T follicular helper cell (primary cell): ENCODE measurements around the gene IGFBP1.
"Not testable (repeated sequence)": the region's sequence is repeated elsewhere in the genome, so short reads cannot be mapped to it uniquely, and the experiment has no call there.

Experiments
- DNase-seq: peaks from one replicate; pipeline ENCODE4 v3.0.0-alpha.2; 2020; ENCODE audit warnings: low read depth
- total RNA-seq, 2 experiments: gene quantifications; one replicate each; lab custom pipeline; 2026; lab: John Stamatoyannopoulos, UW

IGFBP1 gene
- 0 reads per million in 2 experiments for total RNA-seq

GRCh38 chr7:45888185-45888992 is at the start of gene IGFBP1:
Gene IGFBP1, plus strand, starts transcription at chr7:45888488. Its CDS starts 165 bp downstream, at chr7:45888653.
- no peak for DNase-seq

- DNase-seq: not testable (repeated sequence)
Measured at GRCh38 chr7:45838852-45839251, 49.4 kb upstream of the IGFBP1 start.

GRCh38 chr7:45841926-45842717 is 46.2 kb upstream of the IGFBP1 start:
- not testable (repeated sequence) for DNase-seq

- not testable (repeated sequence) for DNase-seq
Measured at GRCh38 chr7:45846536-45846935, 41.8 kb upstream of the IGFBP1 start.

GRCh38 chr7:45848734-45849133 is 39.6 kb upstream of the IGFBP1 start:
- DNase-seq: not testable (repeated sequence)

GRCh38 chr7:45852984-45853383 is 35.3 kb upstream of the IGFBP1 start:
- DNase-seq: not testable (repeated sequence)

- not testable (repeated sequence) for DNase-seq
Measured at GRCh38 chr7:45853491-45853890, 34.8 kb upstream of the IGFBP1 start.

- DNase-seq: not testable (repeated sequence)
Measured at GRCh38 chr7:45855680-45856079, 32.6 kb upstream of the IGFBP1 start.

- not testable (repeated sequence) for DNase-seq
Measured at GRCh38 chr7:45856888-45857287, 31.4 kb upstream of the IGFBP1 start.

GRCh38 chr7:45863715-45864114 is 24.6 kb upstream of the IGFBP1 start:
- DNase-seq: no peak

GRCh38 chr7:45865594-45866410 is 22.5 kb upstream of the IGFBP1 start:
- DNase-seq: no peak

GRCh38 chr7:45867471-45867870 is 20.8 kb upstream of the IGFBP1 start:
- DNase-seq: no peak

GRCh38 chr7:45869426-45869825 is 18.9 kb upstream of the IGFBP1 start:
- no peak for DNase-seq

- DNase-seq: no peak
Measured at GRCh38 chr7:45872116-45873034, 15.9 kb upstream of the IGFBP1 start.

- DNase-seq: no peak
Measured at GRCh38 chr7:45873035-45873354, 15.3 kb upstream of the IGFBP1 start, which contains the start of gene CCDC201. Gene CCDC201, minus strand, starts transcription at chr7:45873082. Its CDS starts 75 bp downstream, at chr7:45873007.

- no peak for DNase-seq
Measured at GRCh38 chr7:45873355-45873754, 14.9 kb upstream of the IGFBP1 start.

- DNase-seq: no peak
Measured at GRCh38 chr7:45874408-45875131, 13.7 kb upstream of the IGFBP1 start.

GRCh38 chr7:45876519-45876918 is 11.8 kb upstream of the IGFBP1 start:
- DNase-seq: no peak

- no peak for DNase-seq
Measured at GRCh38 chr7:45878457-45879144, 9.7 kb upstream of the IGFBP1 start.

GRCh38 chr7:45880433-45880860 is 7.8 kb upstream of the IGFBP1 start:
- no peak for DNase-seq
